Astrocyte of the cerebellum (primary cell): ENCODE results near the gene AGAP1.

Source experiments
- DNase-seq: peaks from one replicate; pipeline ENCODE4 v3.0.0-alpha.2; 2011; ENCODE audit warnings: low read depth
- H3K4me3 ChIP-seq: 2 replicates; pipeline ENCODE4 v1.5.1; 2011; ENCODE audit warnings: mild to moderate bottlenecking, low read depth, low read length, moderate library complexity
- in situ Hi-C: cut with HindIII; loops from 2 replicates; pipeline ENCODE4 v1.10.0; 2017; ENCODE audit warnings: low sequenced_read_pairs
- TF ChIP-seq, protein P1 (sequence below): IDR thresholded peaks from 2 replicates; pipeline ENCODE4 v1.5.1; 2012; ENCODE audit warnings: low read length, low read depth, moderate library complexity, mild to moderate bottlenecking; ENCODE audit errors: missing control alignments

The AGAP1 gene

DNA sequence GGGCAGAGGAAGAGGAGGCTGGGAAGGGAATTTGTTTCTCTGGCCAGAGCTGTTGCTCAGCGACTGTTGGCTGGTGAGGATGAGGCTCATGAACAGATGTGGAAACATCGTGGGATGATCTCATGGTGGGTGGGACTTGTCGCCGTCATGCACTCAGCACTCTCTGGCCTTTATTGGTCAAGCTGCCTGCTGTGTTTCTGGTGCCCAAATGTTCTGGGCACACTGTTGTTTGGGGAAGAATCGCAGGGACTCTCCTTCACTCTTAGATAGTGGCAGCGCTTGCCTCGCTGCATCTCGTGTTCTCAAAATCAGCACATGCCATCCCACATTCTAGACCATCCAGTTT lies 145.6 kb downstream of the AGAP1 start:
- H3K4me3 ChIP-seq, result no peak overlapping the region
- TF ChIP-seq, protein P1, sequence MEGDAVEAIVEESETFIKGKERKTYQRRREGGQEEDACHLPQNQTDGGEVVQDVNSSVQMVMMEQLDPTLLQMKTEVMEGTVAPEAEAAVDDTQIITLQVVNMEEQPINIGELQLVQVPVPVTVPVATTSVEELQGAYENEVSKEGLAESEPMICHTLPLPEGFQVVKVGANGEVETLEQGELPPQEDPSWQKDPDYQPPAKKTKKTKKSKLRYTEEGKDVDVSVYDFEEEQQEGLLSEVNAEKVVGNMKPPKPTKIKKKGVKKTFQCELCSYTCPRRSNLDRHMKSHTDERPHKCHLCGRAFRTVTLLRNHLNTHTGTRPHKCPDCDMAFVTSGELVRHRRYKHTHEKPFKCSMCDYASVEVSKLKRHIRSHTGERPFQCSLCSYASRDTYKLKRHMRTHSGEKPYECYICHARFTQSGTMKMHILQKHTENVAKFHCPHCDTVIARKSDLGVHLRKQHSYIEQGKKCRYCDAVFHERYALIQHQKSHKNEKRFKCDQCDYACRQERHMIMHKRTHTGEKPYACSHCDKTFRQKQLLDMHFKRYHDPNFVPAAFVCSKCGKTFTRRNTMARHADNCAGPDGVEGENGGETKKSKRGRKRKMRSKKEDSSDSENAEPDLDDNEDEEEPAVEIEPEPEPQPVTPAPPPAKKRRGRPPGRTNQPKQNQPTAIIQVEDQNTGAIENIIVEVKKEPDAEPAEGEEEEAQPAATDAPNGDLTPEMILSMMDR, result no peak
- peak; percentile 23 for DNase-seq
- in situ Hi-C loops, result no loop called here

DNA sequence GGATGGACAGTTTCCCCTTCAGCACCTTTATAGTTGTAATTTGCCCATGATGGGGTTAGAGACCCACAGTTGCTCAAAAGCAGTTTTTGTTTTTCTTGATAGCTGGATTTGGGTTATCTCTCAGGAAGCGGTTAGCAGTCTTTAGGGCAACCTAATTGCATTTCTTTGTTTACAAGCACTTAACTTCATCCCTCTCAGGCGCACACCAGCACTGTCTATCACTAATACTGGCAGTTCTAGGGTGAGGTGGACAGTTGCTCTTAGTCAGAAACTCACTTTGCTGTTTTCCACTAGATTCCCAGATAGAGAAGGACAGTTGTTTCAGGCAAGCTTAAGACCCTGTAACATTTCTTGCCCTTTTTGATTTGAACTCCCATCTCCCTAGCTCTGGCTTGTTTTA lies 146.0 kb downstream of the AGAP1 start:
- H3K4me3 ChIP-seq, result no peak overlapping the region
- in situ Hi-C loops, result loop anchor here (10.0 kb wide), 1 partner anchor 495 kb away; no protein-coding TSS in a partner anchor
- DNase-seq, result no peak
- TF ChIP-seq, protein P1, result no peak

DNA sequence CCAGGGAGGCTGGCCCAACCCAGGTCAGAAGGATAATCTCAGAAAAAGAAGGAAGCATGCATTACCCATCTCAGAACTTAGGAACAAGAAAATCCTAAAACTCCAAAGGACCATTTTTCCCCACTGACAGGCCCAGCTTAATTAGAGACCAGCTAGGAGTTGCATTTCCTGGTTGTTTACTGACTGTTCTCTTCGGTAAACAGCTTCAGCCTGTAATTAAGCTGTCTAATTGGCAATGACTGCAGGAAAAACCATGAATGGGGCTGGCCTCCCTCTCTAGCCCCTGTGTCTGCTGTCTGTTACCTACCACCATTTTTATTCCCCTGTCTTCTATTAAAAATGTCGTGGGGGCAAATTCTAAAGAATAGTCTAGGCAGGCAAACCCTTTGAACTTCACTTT lies 146.5 kb downstream of the AGAP1 start:
- no peak for DNase-seq
- TF ChIP-seq, protein P1, result no peak
- no peak overlapping the region for H3K4me3 ChIP-seq
- in situ Hi-C loops, result loop anchor here (10.0 kb wide), 1 partner anchor 496 kb away; no protein-coding TSS in a partner anchor

GRCh38 chr2:235640926-235641723 lies 147.3 kb downstream of the AGAP1 start:
- DNase-seq, result no peak
- in situ Hi-C loops, result loop anchor here (10.0 kb wide), 1 partner anchor 496 kb away; no protein-coding TSS in a partner anchor
- TF ChIP-seq, protein P1, result no peak
- no peak overlapping the region for H3K4me3 ChIP-seq

DNA sequence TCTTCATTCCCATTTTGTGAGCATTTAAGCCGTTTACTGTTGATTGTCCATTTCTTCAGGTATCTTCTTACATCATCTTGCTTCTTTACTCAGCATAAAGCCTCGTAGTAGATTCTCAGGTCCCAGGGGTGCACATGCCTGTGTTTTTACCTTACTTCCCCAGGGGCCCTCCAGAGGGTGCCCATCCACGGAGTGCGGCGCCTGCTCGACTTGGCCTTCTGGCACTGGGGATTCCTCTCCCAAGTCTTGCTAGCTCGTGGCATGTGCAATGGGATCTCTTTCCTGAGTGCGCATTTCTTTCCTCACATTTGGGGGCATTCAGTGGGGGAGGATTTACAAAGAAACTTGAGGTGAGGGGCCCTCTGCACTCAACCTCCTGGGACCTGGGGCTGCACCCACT lies 148.1 kb downstream of the AGAP1 start:
- H3K4me3 ChIP-seq, result no peak overlapping the region
- DNase-seq, result no peak
- TF ChIP-seq, protein P1, result no peak
- in situ Hi-C loops, result loop anchor here (10.0 kb wide), 1 partner anchor 497 kb away; no protein-coding TSS in a partner anchor

DNA sequence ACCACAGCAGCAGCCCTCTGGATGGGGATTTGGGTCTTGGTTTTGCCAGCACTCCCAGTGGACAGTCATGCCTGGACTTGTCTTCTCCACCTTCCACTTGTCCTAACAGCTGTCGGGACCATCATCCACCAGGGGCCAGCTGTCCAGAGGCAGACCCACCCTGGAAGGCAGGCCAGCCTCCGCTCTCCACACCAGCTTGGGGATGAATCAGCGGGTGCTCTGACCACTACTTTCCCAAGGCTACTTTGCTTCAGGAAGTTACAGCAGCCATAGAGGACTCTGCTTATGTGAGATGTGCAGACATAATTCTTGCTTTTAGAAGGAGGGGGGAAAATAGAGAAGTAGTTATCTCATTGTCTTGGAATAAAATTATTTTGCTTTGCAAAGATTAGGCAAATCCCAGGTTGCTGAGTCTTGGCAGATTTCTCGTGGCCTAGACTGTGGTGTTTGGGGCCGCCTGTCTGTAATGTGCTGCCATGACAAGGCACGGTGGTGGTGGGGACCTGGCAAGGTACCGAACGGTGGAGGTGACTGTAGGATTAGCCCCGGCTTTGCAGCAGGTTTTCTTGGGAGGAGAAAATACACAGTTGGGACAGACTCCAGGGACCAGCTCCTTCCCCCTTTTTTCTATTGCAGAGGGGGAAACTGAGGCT lies 148.7 kb downstream of the AGAP1 start:
- in situ Hi-C loops, result loop anchor here (10.0 kb wide), 1 partner anchor 498 kb away; no protein-coding TSS in a partner anchor
- no peak for DNase-seq
- TF ChIP-seq, protein P1, result peak; percentile 21
- H3K4me3 ChIP-seq, result no peak overlapping the region
